Thyroid gland (tissue), 4 donors: ENCODE results near the gene B3GAT1. TPM values are rescaled to one million over a fixed set of nuclear protein-coding genes. Genes with fewer than 3 reads are reported as not detected.

ENCODE experiments used
- DNase-seq, 2 donors: peaks; one replicate each; pipeline ENCODE4 v3.0.0-alpha.2; 2019
- H3K27ac ChIP-seq, 3 donors: fragments of 200-600 bp; sonication (generic); 1 replicate in 2 of 3; 2 replicates in 1 of 3; pipeline ENCODE4 v1.5.1; 2016 to 2019; ENCODE audit warnings: mild to moderate bottlenecking in 1 of 3, moderate library complexity in 1 of 3
- H3K27me3 ChIP-seq: fragments of 200-600 bp; sonication (generic); one replicate; pipeline ENCODE4 v1.5.1; 2019
- H3K36me3 ChIP-seq, 2 donors: fragments of 200-600 bp; sonication (generic); one replicate each; pipeline ENCODE4 v1.5.1; 2016 to 2019
- H3K4me1 ChIP-seq, 2 donors: fragments of 200-600 bp; sonication (generic); one replicate each; pipeline ENCODE4 v1.5.1; 2017 to 2019
- H3K4me3 ChIP-seq, 3 donors: fragments of 200-600 bp; sonication (generic); replicated peaks in 1 of 3; 1 replicate in 2 of 3; 2 replicates in 1 of 3; pipeline ENCODE4 v1.5.1; 2016; ENCODE audit warnings: mild to moderate bottlenecking in 1 of 3
- H3K9me3 ChIP-seq: fragments of 200-600 bp; sonication (generic); one replicate; pipeline ENCODE4 v1.5.1; 2017
- CTCF ChIP-seq, 6 experiments: fragments of 200-600 bp in 3 of 6; fragments of 450-650 bp in 3 of 6; sonication (generic) in 3 of 6; IDR thresholded peaks; one replicate each; pipeline ENCODE4 v1.5.1; 2016 to 2019; ENCODE audit warnings: antibody characterized with exemption in 6 of 6, mild to moderate bottlenecking in 2 of 6, inconsistent platforms in 1 of 6, moderate library complexity in 1 of 6
- POLR2A ChIP-seq, 2 donors: fragments of 450-650 bp; IDR thresholded peaks; one replicate each; pipeline ENCODE4 v1.6.1; 2017; ENCODE audit warnings: antibody characterized with exemption in 2 of 2, mild to moderate bottlenecking in 2 of 2, moderate library complexity in 1 of 2
- WGBS, 2 donors: methylation state at CpG; one replicate each; pipeline ENCODE4 v1.1.5; 2017; 5-methylcytosine and 5-hydroxymethylcytosine counted together
- intact Hi-C: fragments of 100-400 bp; cut with DNase I; formaldehyde crosslinking; loops from one replicate; pipeline ENCODE4 v1.15.1; 2023
- total RNA-seq, 4 donors: library from RNA; depleted of rRNA; stranded (reverse); fragments of >200 nt; gene quantifications; one replicate each; pipeline ENCODE4 v1.2.3, GENCODE V29; 2016

The B3GAT1 gene
- total RNA-seq, 4 donors from 2014 or later: 4.0 to 6.7 (median 5.7) TPM

DNA sequence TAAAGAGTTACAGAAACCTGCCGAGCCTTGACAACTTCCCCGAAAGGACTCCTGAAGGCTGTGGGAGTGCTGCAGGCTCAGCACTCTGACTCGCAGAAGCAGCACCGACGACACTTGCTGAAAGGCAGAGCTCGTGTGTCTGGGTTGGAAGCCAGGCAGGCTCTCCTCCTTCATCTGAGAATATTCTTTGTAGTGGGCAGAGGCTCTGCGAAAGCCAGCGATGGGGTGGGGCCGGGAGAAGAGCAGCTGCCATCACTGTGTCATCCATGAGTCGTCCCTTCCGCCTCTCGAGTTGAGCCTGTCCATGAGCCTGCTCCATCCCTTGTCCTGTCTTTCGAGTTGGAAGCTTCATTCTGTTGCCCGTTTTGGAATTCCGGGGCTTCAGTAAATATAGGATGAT lies 68.4 kb downstream of the B3GAT1 start:
- DNase-seq: no peak
- no peak overlapping the region for H3K27ac ChIP-seq
- H3K4me1 ChIP-seq: peaks cover 0 to 7% of the 10 kb centered on the region in 2 donors
- no peaks in the 10 kb centered on the region for H3K36me3 ChIP-seq
- H3K27me3 ChIP-seq: no peaks in the 10 kb centered on the region
- WGBS, 2 donors: 88 to 92% methylated on average over 15 of the region's 15 CpGs
- intact Hi-C loops: no loop called here
- H3K9me3 ChIP-seq: no peaks in the 10 kb centered on the region
- TF ChIP-seq POLR2A (IDR thresholded peaks at IDR 0.05) (no peak), CTCF (IDR thresholded peaks at IDR 0.05) (no peak)
- no peak overlapping the region for H3K4me3 ChIP-seq

DNA sequence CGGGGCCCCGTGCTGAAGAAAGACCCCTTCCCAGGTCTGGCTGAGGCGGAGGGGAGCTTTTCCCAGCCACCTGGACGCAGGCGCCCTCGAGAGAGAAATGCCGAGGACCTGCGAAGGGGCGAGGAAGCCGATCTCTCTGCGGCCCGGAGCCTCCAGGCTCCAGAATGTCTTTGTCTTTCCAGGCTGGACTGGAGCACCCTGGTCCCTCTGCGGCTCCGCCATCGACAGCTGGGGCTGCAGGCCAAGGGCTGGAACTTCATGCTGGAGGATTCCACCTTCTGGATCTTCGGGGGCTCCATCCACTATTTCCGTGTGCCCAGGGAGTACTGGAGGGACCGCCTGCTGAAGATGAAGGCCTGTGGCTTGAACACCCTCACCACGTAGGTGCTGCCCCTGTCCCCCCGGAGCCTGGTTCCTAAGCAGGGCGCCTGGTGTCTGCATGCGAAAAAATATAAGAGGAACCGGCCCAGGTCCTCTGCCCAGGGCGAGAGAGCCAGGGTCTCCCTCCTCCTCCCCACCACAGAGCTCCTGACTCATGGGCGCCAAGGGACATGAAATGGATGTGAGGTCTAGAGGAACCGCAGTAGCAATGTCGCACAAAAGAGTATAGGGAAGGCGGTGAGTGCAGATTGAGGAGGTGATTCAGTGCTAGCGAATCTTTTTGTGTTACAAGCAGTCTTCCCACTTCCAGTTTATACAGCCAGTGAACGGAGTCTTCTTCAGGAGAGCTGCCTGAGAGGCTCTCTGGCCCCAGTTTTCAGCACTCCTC lies 69.3 kb downstream of the B3GAT1 start:
- intact Hi-C loops: no loop called here
- Histone ChIP-seq H3K4me3 (no peak overlapping the region), H3K4me1 (peaks cover 0 to 7% of the 10 kb centered on the region in 2 donors), H3K36me3 (no peaks in the 10 kb centered on the region), H3K27ac (no peak overlapping the region), H3K9me3 (no peaks in the 10 kb centered on the region), H3K27me3 (no peaks in the 10 kb centered on the region)
- TF ChIP-seq CTCF (IDR thresholded peaks at IDR 0.05) (no peak), POLR2A (IDR thresholded peaks at IDR 0.05) (no peak)
- 91 to 93% methylated on average over 29 to 30 of the region's 30 CpGs for WGBS, 2 donors
- DNase-seq: no peak

GRCh38 chr11:134341805-134342571 lies 70.1 kb downstream of the B3GAT1 start:
- no peaks in the 10 kb centered on the region for H3K27me3 ChIP-seq
- H3K4me1 ChIP-seq: peaks cover 0 to 7% of the 10 kb centered on the region in 2 donors
- no peaks in the 10 kb centered on the region for H3K36me3 ChIP-seq
- no peak overlapping the region for H3K27ac ChIP-seq
- no peak for DNase-seq
- TF ChIP-seq POLR2A (IDR thresholded peaks at IDR 0.05) (no peak), CTCF (IDR thresholded peaks at IDR 0.05) (no peak)
- H3K4me3 ChIP-seq: no peak overlapping the region
- no peaks in the 10 kb centered on the region for H3K9me3 ChIP-seq
- intact Hi-C loops: no loop called here
- 95 to 98% methylated on average over 33 to 58 of the region's 68 CpGs for WGBS, 2 donors

DNA sequence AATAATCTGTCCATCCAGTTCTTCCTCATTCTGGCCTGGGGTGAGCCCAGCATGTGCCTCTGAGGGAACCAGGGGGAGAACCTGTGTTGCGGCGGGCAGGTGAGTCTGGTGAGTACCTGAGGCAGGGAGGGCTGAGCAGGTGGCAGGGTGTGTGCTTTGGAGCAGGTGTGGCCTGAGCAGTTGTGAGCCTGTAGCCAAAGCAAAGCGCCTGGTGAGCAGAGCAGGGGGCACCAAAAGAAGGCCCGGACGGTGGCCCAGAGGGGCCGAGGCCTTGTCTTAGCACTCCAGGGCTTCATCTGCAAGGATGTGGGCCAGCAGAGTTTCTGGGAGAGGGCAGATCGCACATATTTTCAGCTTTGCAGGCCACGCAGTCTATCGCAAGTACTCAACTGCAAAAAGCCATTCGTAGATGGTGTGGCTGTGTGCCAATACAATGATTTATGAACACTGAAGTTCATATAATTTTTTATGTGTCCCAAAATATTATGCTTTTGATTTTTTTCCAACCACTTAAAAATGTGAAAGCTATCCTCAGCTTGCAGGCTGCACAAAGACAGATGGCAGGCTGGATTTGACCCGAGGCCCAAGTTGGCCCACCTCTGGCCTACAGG lies 71.6 kb downstream of the B3GAT1 start:
- DNase-seq: no peak
- Histone ChIP-seq H3K4me1 (no peaks in the 10 kb centered on the region), H3K27me3 (no peaks in the 10 kb centered on the region), H3K4me3 (no peak overlapping the region), H3K9me3 (no peaks in the 10 kb centered on the region), H3K27ac (no peak overlapping the region), H3K36me3 (no peaks in the 10 kb centered on the region)
- intact Hi-C loops: no loop called here
- WGBS, 2 donors: 84 to 94% methylated on average over 11 of the region's 11 CpGs
- TF ChIP-seq POLR2A (IDR thresholded peaks at IDR 0.05): no peak
- TF ChIP-seq CTCF (IDR thresholded peaks at IDR 0.05): no peak
